UCSD-AML1 (cell line): ENCODE measurements around the gene SMIM27.
"Not testable (repeated sequence)": the region's sequence is repeated elsewhere in the genome, so short reads cannot be mapped to it uniquely, and the experiment has no call there.

Experiments
- DNase-seq: peaks from one replicate; lab custom pipeline; 2025; ENCODE audit not compliant: unreplicated experiment; lab: John Stamatoyannopoulos, UW

SMIM27 gene

DNA sequence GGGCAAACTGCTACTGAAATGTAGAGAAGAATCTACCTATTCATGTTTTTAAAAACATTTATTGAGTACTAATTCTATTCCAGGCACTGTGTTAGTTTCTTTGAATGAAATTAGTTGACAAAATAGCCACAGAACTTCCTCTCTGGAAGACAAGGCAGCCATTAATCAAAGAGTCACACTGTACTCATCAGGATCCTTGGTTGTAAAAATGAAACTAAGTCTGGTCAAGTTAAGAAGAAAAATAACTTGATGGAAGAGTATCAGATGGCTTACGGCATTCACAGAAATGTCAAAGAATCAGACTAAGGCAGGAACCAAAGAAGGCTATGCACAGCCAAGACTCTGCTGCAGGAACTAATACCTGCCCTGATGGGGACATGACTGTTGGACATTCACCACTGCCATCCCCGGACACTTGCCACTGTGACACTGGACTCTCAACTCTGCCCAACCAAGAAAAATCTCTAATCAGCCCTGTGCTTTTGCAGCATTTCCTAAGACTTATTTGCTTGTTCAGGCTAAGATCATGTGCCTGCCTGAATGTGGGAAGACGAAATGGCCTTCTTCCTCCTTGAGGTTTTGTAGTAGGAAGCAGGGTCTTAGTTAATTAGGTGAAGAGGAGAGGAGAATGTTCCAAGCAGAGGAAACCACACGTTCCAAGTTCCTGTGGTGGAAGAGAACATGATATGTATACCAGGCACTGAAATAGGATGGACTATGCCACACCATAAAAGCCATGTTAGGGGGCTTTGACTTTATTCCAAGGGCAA is 44.2 kb downstream of the SMIM27 start:
- no peak for DNase-seq

DNA sequence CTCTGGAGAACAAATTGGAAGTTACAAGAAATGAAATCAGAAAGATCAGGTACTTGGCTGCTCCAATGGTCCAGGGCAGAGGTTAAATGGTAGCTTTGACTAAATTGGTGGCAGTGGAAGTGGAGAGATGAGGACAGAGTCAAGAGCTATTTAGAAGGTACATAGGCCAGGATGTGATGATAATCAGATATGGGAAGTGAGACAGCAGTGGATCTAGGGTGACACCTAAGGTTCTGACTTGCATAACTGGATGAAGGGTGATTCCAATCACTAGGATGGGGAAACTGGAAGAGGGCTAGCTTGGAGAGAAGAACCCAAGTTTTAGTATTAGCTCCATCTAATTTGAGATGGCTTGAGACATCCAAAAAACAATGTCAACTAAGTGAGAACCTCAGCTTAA is 44.8 kb downstream of the SMIM27 start:
- no peak for DNase-seq

DNA sequence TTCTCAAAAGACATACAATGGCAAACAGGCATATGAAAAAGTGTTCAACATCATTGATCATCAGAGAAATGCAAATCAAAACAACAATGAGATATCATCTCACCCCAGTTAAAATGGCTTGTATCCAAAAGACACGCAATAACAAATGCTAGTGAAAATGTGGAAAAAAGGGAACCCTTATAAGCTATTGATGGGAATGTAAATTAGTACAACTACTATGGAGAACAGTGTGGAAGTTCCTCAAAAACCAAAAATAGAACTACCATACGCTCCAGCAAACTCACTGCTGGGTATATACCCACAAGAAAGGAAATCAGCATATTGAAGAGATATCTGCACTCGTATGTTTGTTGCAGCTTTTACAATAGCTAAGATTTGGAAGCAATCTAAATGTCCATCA is 46.9 kb downstream of the SMIM27 start:
- DNase-seq = not testable (repeated sequence)
